Esophagus muscularis mucosa (tissue), 4 donors: Measurements from ENCODE around the gene GTF3C1. TPM values are rescaled to one million over a fixed set of nuclear protein-coding genes. Genes with fewer than 3 reads are reported as not detected.

Experiments
- DNase-seq: peaks from one replicate; pipeline ENCODE4 v3.0.0-alpha.2; 2017; ENCODE audit errors: extremely low spot score
- H3K27ac ChIP-seq, 4 donors: fragments of 200-600 bp; sonication (generic); replicated peaks in 1 of 4; 1 replicate in 3 of 4; 2 replicates in 1 of 4; pipeline ENCODE4 v1.5.1; 2016 to 2019; ENCODE audit warnings: mild to moderate bottlenecking in 1 of 4
- H3K27me3 ChIP-seq, 4 donors: fragments of 200-600 bp; sonication (generic); one replicate each; pipeline versions ENCODE4 v1.5.1 to v1.6.0; 2016 to 2019
- H3K36me3 ChIP-seq, 4 donors: fragments of 200-600 bp; sonication (generic); one replicate each; pipeline ENCODE4 v1.5.1; 2016 to 2019
- H3K4me1 ChIP-seq, 4 donors: fragments of 200-600 bp; sonication (generic); one replicate each; pipeline ENCODE4 v1.5.1; 2016 to 2019
- H3K4me3 ChIP-seq, 4 donors: fragments of 200-600 bp; sonication (generic); 1 replicate in 2 of 4; 2 replicates in 2 of 4; pipeline ENCODE4 v1.5.1; 2016 to 2019; ENCODE audit warnings: mild to moderate bottlenecking in 4 of 4, moderate library complexity in 1 of 4
- H3K9me3 ChIP-seq, 4 donors: fragments of 200-600 bp; sonication (generic); 1 replicate in 3 of 4; 2 replicates in 1 of 4; pipeline ENCODE4 v1.5.1; 2016 to 2019
- CTCF ChIP-seq, 3 experiments: fragments of 200-600 bp in 2 of 3; fragments of 450-650 bp in 1 of 3; sonication (generic) in 2 of 3; IDR thresholded peaks; one replicate each; pipeline ENCODE4 v1.5.1; 2017 to 2019; ENCODE audit warnings: antibody characterized with exemption in 3 of 3, mild to moderate bottlenecking in 2 of 3, moderate library complexity in 1 of 3
- EP300 ChIP-seq: sonication (generic); formaldehyde crosslinking; IDR thresholded peaks from one replicate; pipeline ENCODE4 v1.6.1; 2017; ENCODE audit warnings: antibody characterized with exemption
- POLR2A ChIP-seq: fragments of 450-650 bp; IDR thresholded peaks from one replicate; pipeline ENCODE4 v1.6.1; 2017; ENCODE audit warnings: antibody characterized with exemption, moderate library complexity, mild to moderate bottlenecking, low read depth
- POLR2AphosphoS5 ChIP-seq, 2 donors: sonication (generic); formaldehyde crosslinking; IDR thresholded peaks; one replicate each; pipeline ENCODE4 v1.6.1; 2017; ENCODE audit warnings: antibody characterized with exemption in 2 of 2
- WGBS: methylation state at CpG from one replicate; pipeline ENCODE4 v1.1.5; 2018; 5-methylcytosine and 5-hydroxymethylcytosine counted together
- intact Hi-C: fragments of 100-400 bp; cut with DNase I; formaldehyde crosslinking; loops from one replicate; pipeline ENCODE4 v1.15.1; 2023
- total RNA-seq, 4 donors: library from RNA; depleted of rRNA; stranded (reverse); fragments of >200 nt; gene quantifications; one replicate each; pipeline versions ENCODE4 v1.1.0 to v1.2.1, GENCODE V29; 2016

GTF3C1 gene
- total RNA-seq, 4 donors from 2014 or later, result 37.6 to 65.4 (median 54.8) TPM

GRCh38 chr16:27474041-27474440 is 75.7 kb downstream of the GTF3C1 start:
- DNase-seq, result no peak
- H3K4me1 ChIP-seq, result peaks cover 0 to 12% (median 5%) of the 10 kb centered on the region in 4 donors
- intact Hi-C loops, result no loop called here
- 94% methylated on average over 6 of the region's 9 CpGs for WGBS
- H3K9me3 ChIP-seq, result no peaks in the 10 kb centered on the region
- no peak overlapping the region for H3K27ac ChIP-seq
- no peaks in the 10 kb centered on the region for H3K27me3 ChIP-seq
- TF ChIP-seq EP300, result no peak
- TF ChIP-seq POLR2A, result no peak
- no peak for TF ChIP-seq POLR2AphosphoS5 (IDR thresholded peaks at IDR 0.05)
- TF ChIP-seq CTCF (IDR thresholded peaks at IDR 0.05), result no peak
- H3K4me3 ChIP-seq, result no peak overlapping the region
- peaks cover 70 to 100% (median 97%) of the 10 kb centered on the region in 4 donors for H3K36me3 ChIP-seq

DNA sequence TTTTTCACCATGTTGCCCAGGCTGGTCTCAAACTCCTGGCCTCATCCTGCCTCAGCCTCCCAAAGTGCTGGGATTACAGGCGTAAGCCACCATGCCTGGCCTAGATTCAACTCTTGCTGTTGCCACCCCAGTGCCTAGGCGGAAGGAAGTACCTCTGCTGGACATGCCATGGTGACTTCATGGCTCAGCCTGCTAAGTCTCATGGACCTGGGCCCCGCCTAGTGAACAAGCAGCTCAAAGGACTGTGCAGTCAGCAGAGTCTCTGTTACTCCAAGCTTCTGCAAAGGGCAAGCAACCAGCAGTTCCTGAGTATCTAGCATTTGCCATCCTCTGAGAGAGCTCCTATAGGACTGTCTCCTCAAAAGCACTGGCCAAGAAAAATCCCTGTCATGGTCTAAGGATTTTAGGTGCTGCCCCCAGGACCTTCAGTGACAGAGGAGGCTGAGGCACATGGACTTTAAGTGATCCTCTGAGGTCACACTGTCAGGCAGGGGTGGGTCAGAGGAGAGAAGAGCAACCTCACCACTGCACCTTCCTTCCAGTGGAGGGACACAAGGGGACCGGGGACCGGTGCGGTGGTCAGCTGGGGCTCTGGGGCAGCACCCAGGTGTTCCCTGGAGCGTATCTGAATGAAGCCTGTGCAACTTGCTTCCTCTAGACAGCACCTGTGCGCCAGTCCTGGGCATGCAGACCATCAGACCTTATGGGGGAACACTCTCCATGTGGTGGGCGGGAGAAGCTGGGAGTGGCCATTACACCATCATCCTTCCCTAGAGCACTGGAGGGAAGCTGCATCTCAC is 76.4 kb downstream of the GTF3C1 start:
- no peak for DNase-seq
- intact Hi-C loops, result no loop called here
- H3K4me3 ChIP-seq, result no peak overlapping the region
- peaks cover 72 to 100% (median 100%) of the 10 kb centered on the region in 4 donors for H3K36me3 ChIP-seq
- no peaks in the 10 kb centered on the region for H3K9me3 ChIP-seq
- 98% methylated on average over 6 of the region's 9 CpGs for whole genome bisulfite sequencing
- H3K27me3 ChIP-seq, result no peaks in the 10 kb centered on the region
- TF ChIP-seq POLR2A, result no peak
- no peak for TF ChIP-seq EP300
- no peak for TF ChIP-seq POLR2AphosphoS5 (IDR thresholded peaks at IDR 0.05)
- TF ChIP-seq CTCF (IDR thresholded peaks at IDR 0.05), result no peak
- H3K4me1 ChIP-seq, result peaks cover 0 to 12% (median 5%) of the 10 kb centered on the region in 4 donors
- H3K27ac ChIP-seq, result no peak overlapping the region

GRCh38 chr16:27472091-27473020 is 77.4 kb downstream of the GTF3C1 start:
- no peak for DNase-seq
- H3K4me3 ChIP-seq, result no peak overlapping the region
- no peaks in the 10 kb centered on the region for H3K27me3 ChIP-seq
- intact Hi-C loops, result no loop called here
- H3K36me3 ChIP-seq, result peaks cover 72 to 100% (median 100%) of the 10 kb centered on the region in 4 donors
- peaks cover 0 to 12% (median 5%) of the 10 kb centered on the region in 4 donors for H3K4me1 ChIP-seq
- TF ChIP-seq CTCF (IDR thresholded peaks at IDR 0.05) (no peak), EP300 (no peak), POLR2AphosphoS5 (IDR thresholded peaks at IDR 0.05) (no peak), POLR2A (no peak)
- no peaks in the 10 kb centered on the region for H3K9me3 ChIP-seq
- WGBS, result 95% methylated on average over 15 of the region's 15 CpGs
- no peak overlapping the region for H3K27ac ChIP-seq

DNA sequence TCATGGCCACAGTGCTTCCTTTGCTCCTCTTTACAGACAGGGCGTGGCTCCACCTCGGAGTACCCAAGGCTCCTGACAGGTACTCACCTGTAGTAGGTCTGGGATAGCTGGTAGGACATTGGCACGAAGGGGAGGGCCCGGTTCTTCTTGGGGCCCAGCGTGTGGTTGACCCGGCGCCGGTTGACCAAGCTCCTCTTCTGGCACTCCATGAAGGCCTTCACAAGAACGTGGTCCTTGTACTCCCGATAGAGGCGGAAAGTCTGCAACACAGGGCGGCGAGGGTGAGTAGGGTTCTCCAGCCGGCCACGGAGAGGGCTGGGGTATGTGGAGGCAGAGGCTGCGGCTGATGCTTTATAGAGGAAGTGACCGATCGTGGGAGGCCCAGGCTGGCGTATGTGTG is 78.1 kb downstream of the GTF3C1 start:
- peaks cover 0 to 12% (median 5%) of the 10 kb centered on the region in 4 donors for H3K4me1 ChIP-seq
- TF ChIP-seq CTCF (IDR thresholded peaks at IDR 0.05) (no peak), POLR2A (no peak), POLR2AphosphoS5 (IDR thresholded peaks at IDR 0.05) (no peak), EP300 (no peak)
- H3K27me3 ChIP-seq, result no peaks in the 10 kb centered on the region
- no peak overlapping the region for H3K4me3 ChIP-seq
- 92% methylated on average over 12 of the region's 19 CpGs for WGBS
- DNase-seq, result no peak
- peaks cover 72 to 100% (median 100%) of the 10 kb centered on the region in 4 donors for H3K36me3 ChIP-seq
- intact Hi-C loops, result no loop called here
- H3K9me3 ChIP-seq, result no peaks in the 10 kb centered on the region
- H3K27ac ChIP-seq, result no peak overlapping the region
